OCI-LY3 (cell line): ENCODE data around the gene FRRS1L.
A peak's percentile ranks its signal among the peaks of the same experiment; 100 is the strongest.

Experiments
- H2AFZ ChIP-seq: fragments of 200-600, 300-600 bp; shearing (Covaris generic); 2 replicates; pipeline ENCODE4 v1.6.0; 2014; ENCODE audit warnings: antibody characterized with exemption, low read depth, low read length
- H3K27ac ChIP-seq: fragments of 200-600, 300-600 bp; sonication (generic); 2 replicates; pipeline ENCODE4 v1.5.1; 2014; ENCODE audit warnings: mild to moderate bottlenecking, low read length, moderate library complexity, mixed read lengths
- H3K27me3 ChIP-seq: fragments of 200-600, 300-600 bp; sonication (generic); 2 replicates; pipeline ENCODE4 v1.6.1; 2014; ENCODE audit warnings: low read depth, low read length, mixed read lengths
- H3K36me3 ChIP-seq: fragments of 200-600, 300-600 bp; sonication (generic); replicated peaks from 2 replicates; pipeline ENCODE3; 2014; ENCODE audit warnings: low read depth, low read length, mixed read lengths
- H3K4me1 ChIP-seq: fragments of 300-600, 200-600 bp; sonication (generic); 2 replicates; pipeline ENCODE4 v1.6.1; 2014; ENCODE audit warnings: low read length, mixed read lengths
- H3K4me2 ChIP-seq: fragments of 200-600, 300-600 bp; sonication (generic); 2 replicates; pipeline ENCODE4 v1.6.1; 2014; ENCODE audit warnings: low read length, mixed read lengths
- H3K4me3 ChIP-seq: fragments of 300-600, 200-600 bp; sonication (generic); 2 replicates; pipeline ENCODE4 v1.5.1; 2014; ENCODE audit warnings: antibody characterized with exemption, mild to moderate bottlenecking, low read length, moderate library complexity
- H3K79me2 ChIP-seq: fragments of 300-600, 200-600 bp; shearing (Covaris generic); 2 replicates; pipeline ENCODE4 v1.6.1; 2014; ENCODE audit warnings: mild to moderate bottlenecking, low read length, mixed read lengths
- H3K9ac ChIP-seq: fragments of 300-600, 200-600 bp; shearing (Covaris generic); 2 replicates; pipeline ENCODE4 v1.6.0; 2014; ENCODE audit warnings: mild to moderate bottlenecking, low read length, moderate library complexity
- H3K9me3 ChIP-seq: fragments of 200-600, 300-600 bp; shearing (Covaris generic); 2 replicates; pipeline ENCODE4 v1.6.1; 2014; ENCODE audit warnings: low read length, mixed read lengths; ENCODE audit not compliant: insufficient read depth
- H4K20me1 ChIP-seq: fragments of 200-600, 300-600 bp; sonication (generic); 2 replicates; pipeline ENCODE4 v1.6.1; 2016; ENCODE audit warnings: low read length, mixed read lengths; ENCODE audit not compliant: insufficient read depth
- CTCF ChIP-seq: fragments of 200-600, 300-600 bp; sonication (generic); IDR thresholded peaks from 2 replicates; pipeline ENCODE4 v1.5.1; 2014; ENCODE audit warnings: antibody characterized with exemption, low read length, low read depth
- EZH2phosphoT487 ChIP-seq: fragments of 200-600 bp; shearing (Covaris generic); IDR thresholded peaks from 2 replicates; pipeline ENCODE4 v1.6.1; 2018; ENCODE audit warnings: antibody characterized with exemption, mixed run types, low read depth

The FRRS1L gene

GRCh38 chr9:109110329-109111021, 56.6 kb downstream of the FRRS1L start:
- Histone ChIP-seq H3K9ac (peak overlapping the region; percentile 35; the same call in 1 of the 2 replicates), H3K27ac (peak overlapping the region; percentile 15; the same call in 1 of the 2 replicates), H3K9me3 (no peaks in the 10 kb centered on the region), H3K27me3 (no peaks in the 10 kb centered on the region), H3K4me3 (peak overlapping the region; percentile 58), H3K4me2 (peak overlapping the region; percentile 69), H3K36me3 (peaks cover 2% of the 10 kb centered on the region), H3K4me1 (peaks cover 46% of the 10 kb centered on the region), H2AFZ (no peak overlapping the region), H4K20me1 (peaks cover 68% of the 10 kb centered on the region), H3K79me2 (peaks cover 96% of the 10 kb centered on the region)
- TF ChIP-seq CTCF (no peak), EZH2phosphoT487 (no peak)

DNA sequence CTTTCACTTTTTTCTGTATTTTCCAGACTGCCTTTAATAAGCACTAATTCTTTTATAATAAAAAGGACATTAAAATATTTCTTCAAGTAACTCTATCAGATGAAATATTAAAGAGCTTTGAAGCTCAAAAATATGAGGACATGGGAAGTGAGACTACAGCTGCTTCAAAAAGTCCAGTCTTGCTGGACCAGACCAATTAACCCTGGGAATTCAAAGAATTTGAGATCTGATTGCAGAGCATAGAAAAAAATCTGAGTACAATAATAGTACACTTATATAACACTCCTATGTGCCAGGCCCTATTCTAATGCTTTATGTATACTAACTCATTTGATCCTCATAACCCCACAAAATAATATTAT, 57.1 kb downstream of the FRRS1L start:
- H3K4me3 ChIP-seq: peak overlapping the region; percentile 58; the same call in 1 of the 2 replicates
- no peak overlapping the region for H3K9ac ChIP-seq
- no peak overlapping the region for H2AFZ ChIP-seq
- H3K9me3 ChIP-seq: no peaks in the 10 kb centered on the region
- no peak for TF ChIP-seq CTCF
- TF ChIP-seq EZH2phosphoT487: no peak
- H3K27me3 ChIP-seq: no peaks in the 10 kb centered on the region
- peaks cover 46% of the 10 kb centered on the region for H3K4me1 ChIP-seq
- H4K20me1 ChIP-seq: peaks cover 68% of the 10 kb centered on the region
- H3K79me2 ChIP-seq: peaks cover 97% of the 10 kb centered on the region
- no peak overlapping the region for H3K27ac ChIP-seq
- H3K36me3 ChIP-seq: peaks cover 7% of the 10 kb centered on the region
- H3K4me2 ChIP-seq: peak overlapping the region; percentile 69

GRCh38 chr9:109108318-109108717, 58.7 kb downstream of the FRRS1L start:
- TF ChIP-seq CTCF: no peak
- TF ChIP-seq EZH2phosphoT487: no peak
- peak overlapping the region; percentile 69 for H3K4me2 ChIP-seq
- peak overlapping the region; percentile 9; the same call in 1 of the 2 replicates for H3K9ac ChIP-seq
- peaks cover 54% of the 10 kb centered on the region for H4K20me1 ChIP-seq
- peaks cover 92% of the 10 kb centered on the region for H3K79me2 ChIP-seq
- H3K4me1 ChIP-seq: peaks cover 46% of the 10 kb centered on the region
- H2AFZ ChIP-seq: no peak overlapping the region
- H3K36me3 ChIP-seq: peaks cover 16% of the 10 kb centered on the region
- no peaks in the 10 kb centered on the region for H3K9me3 ChIP-seq
- no peaks in the 10 kb centered on the region for H3K27me3 ChIP-seq
- H3K4me3 ChIP-seq: peak overlapping the region; percentile 39
- H3K27ac ChIP-seq: no peak overlapping the region

DNA sequence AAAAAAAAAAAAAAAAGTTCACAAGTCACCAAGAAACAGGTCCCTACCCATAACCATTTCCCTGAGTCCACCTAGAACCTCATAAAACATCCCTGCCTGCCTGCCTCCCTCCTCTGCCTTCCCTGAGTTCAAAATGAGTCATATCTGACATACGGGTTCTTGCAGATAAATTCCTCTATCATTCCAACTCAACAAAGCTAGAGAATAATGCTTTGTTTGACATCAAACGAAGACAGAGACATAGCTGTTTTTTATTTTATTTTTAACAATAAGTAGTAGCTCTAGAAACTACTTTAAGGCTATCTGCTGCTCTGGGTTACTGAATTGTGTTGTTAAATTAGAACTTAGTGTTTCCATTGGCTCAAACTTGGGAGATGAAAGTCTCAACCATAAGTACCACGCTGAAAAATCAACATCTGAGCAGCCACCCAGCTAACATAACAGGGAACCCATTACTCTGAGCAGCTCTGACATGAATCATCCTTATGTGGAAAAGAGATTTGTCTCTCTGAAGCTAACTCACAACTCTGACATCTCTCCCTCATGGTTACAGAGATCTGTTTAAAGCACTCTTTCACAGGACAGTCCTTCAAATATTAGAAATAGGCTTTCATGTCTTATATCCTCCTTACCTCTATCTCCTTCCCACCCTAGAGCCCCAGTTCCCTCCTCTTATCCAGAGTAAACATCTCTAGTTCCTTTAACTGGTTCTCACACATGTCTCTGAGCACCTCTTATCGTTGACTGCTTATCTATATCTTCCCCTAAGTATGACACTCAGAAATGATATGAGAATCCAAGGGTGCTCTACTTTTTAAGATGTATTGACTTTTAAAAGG, 59.4 kb downstream of the FRRS1L start:
- H4K20me1 ChIP-seq: peaks cover 54% of the 10 kb centered on the region
- H3K79me2 ChIP-seq: peaks cover 92% of the 10 kb centered on the region
- peak overlapping the region; percentile 69 for H3K4me2 ChIP-seq
- H3K4me3 ChIP-seq: peak overlapping the region; percentile 39; the same call in 1 of the 2 replicates
- no peak overlapping the region for H2AFZ ChIP-seq
- no peak overlapping the region for H3K27ac ChIP-seq
- H3K9me3 ChIP-seq: no peaks in the 10 kb centered on the region
- H3K27me3 ChIP-seq: no peaks in the 10 kb centered on the region
- H3K36me3 ChIP-seq: peaks cover 23% of the 10 kb centered on the region
- TF ChIP-seq EZH2phosphoT487: no peak
- no peak for TF ChIP-seq CTCF
- peaks cover 49% of the 10 kb centered on the region for H3K4me1 ChIP-seq
- peak overlapping the region; percentile 9; the same call in 1 of the 2 replicates for H3K9ac ChIP-seq
